Astrocyte of the spinal cord (primary cell): Measurements from ENCODE around the gene TMEM170B.

Source experiments
- DNase-seq: peaks from one replicate; pipeline ENCODE4 v3.0.0; 2011; ENCODE audit warnings: low read depth, low spot score
- H3K4me3 ChIP-seq: 2 replicates; pipeline ENCODE4 v1.5.1; 2011; ENCODE audit warnings: low read depth, mild to moderate bottlenecking, low read length, moderate library complexity
- CTCF ChIP-seq: IDR thresholded peaks from 2 replicates; pipeline ENCODE4 v1.5.1; 2012; ENCODE audit warnings: low read depth, mild to moderate bottlenecking, low read length, inconsistent platforms
- in situ Hi-C: cut with HindIII; loops from 2 replicates; pipeline ENCODE4 v1.10.0; 2017; ENCODE audit warnings: low sequenced_read_pairs

Gene TMEM170B

GRCh38 chr6:11552442-11552841, 14.9 kb downstream of the TMEM170B start:
- DNase-seq: no peak
- in situ Hi-C loops: no loop called here
- no peak for TF ChIP-seq CTCF
- no peak overlapping the region for H3K4me3 ChIP-seq

- no peak for DNase-seq
- in situ Hi-C loops: no loop called here
- no peak for TF ChIP-seq CTCF
- no peak overlapping the region for H3K4me3 ChIP-seq
Observed at GRCh38 chr6:11553824-11554223, 16.3 kb downstream of the TMEM170B start.

GRCh38 chr6:11556309-11556708, 18.8 kb downstream of the TMEM170B start:
- in situ Hi-C loops: no loop called here
- no peak for TF ChIP-seq CTCF
- no peak overlapping the region for H3K4me3 ChIP-seq
- DNase-seq: no peak

GRCh38 chr6:11563793-11564192, 26.2 kb downstream of the TMEM170B start:
- no peak overlapping the region for H3K4me3 ChIP-seq
- in situ Hi-C loops: no loop called here
- no peak for DNase-seq
- TF ChIP-seq CTCF: no peak

- in situ Hi-C loops: no loop called here
- DNase-seq: no peak
- TF ChIP-seq CTCF: no peak
- no peak overlapping the region for H3K4me3 ChIP-seq
Observed at GRCh38 chr6:11566609-11567008, 29.1 kb downstream of the TMEM170B start.

- DNase-seq: no peak
- no peak overlapping the region for H3K4me3 ChIP-seq
- TF ChIP-seq CTCF: no peak
- in situ Hi-C loops: no loop called here
Observed at GRCh38 chr6:11571073-11571472, 33.5 kb downstream of the TMEM170B start.
